GM08714 (cell line): ENCODE measurements around the gene PLBD2.

ENCODE experiments used
- H3K4me3 ChIP-seq: fragments of 200-500 bp; sonication (Bioruptor generic); 2 replicates; pipeline ENCODE4 v1.5.1; 2014; ENCODE audit warnings: mild to moderate bottlenecking, low read length, inconsistent platforms
- ZNF274 ChIP-seq: IDR thresholded peaks from 2 replicates; pipeline ENCODE4 v1.6.1; 2012; ENCODE audit warnings: mild to moderate bottlenecking, low read depth, low read length

The PLBD2 gene

DNA sequence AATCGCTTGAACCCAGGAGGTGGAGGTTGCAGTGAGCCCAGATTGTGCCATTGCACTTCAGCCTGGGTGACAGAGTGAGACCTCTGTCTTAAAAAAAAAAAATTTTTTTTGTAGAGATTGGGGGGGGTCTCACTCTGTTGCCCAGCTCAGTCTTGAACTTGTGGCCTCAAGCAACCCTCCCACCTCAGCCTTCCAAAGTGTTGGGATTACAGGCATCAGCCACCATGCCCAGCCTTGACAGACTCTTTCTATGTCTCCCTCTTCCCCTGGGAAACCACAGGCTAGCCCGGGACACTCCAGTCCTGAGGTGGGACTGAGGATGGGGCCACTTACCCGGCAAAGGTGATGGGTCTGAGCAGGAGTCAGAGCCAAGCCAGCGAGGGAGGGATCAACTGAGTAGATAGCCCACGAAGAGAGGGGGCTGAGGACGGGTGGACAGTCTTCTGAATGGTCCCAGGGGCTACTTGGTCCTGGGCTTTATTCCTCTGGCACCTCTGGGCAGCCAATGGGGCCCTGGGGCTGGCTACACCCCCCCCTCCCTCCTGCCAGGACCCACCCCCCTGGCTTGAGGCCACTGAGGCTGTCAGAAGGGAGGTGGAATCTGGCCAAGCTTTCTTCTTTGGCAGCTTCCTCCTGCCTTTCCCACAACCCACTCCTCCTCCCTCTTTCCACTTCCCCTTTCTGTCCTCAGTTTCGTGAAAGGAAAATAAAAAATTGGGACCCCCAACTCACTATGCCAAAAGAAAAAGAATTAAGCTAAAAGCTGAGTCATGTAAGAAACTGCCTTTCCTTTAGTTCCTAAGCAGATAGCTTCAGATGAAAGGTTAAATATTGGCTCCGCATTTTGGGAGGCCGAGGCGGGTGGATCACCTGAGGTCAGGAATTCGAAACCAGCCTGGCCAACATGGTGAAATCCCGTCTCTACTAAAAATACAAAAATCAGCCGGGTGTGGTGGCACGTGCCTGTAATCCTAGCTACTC lies 45.3 kb downstream of the PLBD2 start, which contains the start of gene SDS:
Gene SDS (minus strand): TSS at position 453 of the 981 bp plus-strand sequence. CDS start 4,179 bp downstream, outside the sequence.
- no peak within 1 kb of the TSS for H3K4me3 ChIP-seq
- TF ChIP-seq ZNF274: no peak

DNA sequence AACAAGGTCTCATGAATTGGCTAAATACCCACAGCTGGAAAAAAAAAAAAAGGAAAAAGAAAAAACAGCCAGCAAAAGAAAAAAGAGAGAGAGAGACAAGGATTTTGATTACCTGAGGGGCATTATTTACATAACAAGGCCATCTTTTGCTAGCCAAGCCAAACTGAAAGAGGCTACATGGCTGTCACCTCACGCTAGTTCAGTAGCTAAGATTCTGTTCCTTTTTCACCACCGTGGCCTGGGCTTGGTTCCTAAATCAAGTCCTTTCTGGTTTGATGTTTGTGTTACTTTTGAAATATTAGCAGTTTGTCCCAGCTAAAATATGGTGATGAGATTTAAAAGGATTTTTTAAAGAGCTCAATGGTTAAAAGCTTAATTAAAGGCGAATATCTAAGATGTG lies 47.3 kb downstream of the PLBD2 start:
- H3K4me3 ChIP-seq: no peak overlapping the region
- TF ChIP-seq ZNF274: no peak

DNA sequence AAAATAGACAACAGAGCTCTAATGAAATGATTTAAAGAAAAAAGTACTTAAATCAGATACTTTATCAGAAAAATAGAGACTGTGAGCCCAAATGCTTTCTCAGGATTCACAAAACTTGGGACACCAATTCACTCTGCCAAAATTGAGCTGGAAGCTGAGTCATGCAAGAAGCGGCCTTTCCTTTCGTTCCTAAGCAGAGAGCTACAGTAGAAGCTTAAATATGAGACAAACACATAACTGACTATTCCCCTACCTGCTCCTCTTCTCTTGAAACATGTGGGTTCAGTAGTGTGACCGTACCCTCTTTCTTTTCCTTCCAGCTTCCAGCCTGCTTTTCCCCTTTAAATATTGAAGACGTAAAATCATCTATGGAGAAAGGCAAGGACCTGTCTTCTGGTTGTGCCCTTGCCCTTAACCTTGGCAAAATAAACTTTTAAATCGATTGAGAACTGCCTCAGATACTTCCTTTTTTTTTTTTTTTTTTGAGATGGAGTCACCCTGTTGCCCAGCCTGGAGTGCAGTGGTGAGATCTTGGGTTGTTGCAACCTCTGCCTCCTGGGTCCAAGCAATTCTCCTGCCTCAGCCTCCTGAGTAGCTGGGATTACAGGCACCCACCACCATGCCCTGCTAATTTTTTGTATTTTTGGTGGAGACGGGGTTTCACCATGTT lies 49.7 kb downstream of the PLBD2 start:
- no peak overlapping the region for H3K4me3 ChIP-seq
- TF ChIP-seq ZNF274: no peak

DNA sequence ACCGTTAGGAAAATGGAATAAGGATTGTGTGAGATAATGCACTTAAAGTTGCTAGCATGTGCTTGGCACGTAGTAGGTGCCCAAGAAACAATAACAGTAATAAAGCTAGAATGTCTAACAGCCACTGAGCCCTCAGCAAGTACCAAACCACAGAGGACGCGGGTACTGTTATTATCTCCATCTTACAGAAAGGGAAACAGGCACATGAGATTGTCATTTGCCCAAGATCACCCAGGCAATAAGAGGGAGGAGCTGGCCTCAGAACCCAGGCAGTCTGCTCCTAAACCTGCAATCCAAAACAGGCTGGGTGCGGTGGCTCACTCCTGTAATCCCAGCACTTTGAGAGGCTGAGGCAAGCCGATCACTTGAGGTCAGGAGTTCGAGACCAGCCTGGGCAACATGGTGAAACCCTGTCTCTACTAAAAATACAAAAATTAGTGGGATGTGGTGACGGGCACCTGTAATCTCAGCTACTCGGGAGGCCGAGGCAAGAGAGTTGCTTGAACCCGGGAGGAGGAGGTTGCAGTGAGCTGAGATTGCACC lies 50.4 kb downstream of the PLBD2 start:
- no peak for TF ChIP-seq ZNF274
- no peak overlapping the region for H3K4me3 ChIP-seq

DNA sequence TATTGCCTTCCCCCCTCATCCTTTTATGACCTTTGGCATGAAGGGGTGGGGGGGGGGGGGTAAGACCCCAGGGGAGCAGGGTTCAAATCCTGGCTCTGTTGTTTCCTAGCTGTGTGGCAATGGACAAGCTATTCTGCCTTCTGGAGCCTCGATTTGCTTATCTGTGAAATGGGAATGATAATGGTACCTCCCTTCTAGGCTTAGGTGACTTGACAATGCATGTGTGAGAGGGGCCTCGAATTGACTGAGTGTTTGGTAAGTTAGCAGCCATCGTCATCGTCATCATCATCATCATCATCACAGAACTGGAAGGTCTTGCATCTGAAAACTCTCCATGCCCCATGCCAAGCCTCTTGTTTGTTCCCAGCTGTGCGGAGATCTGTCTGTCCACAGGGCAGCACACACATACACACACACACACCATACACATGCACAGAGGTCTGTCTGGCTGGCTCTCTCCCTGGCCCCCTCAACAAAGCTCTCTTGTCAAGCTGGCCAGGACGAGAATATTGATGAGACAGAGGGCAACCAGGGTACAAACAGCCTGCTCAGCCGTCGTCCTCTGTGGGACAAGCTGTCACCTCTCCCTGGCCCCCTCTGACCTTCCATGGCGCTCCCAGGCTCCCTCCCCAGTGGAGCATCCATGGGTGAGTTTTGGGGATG lies 51.2 kb downstream of the PLBD2 start:
- TF ChIP-seq ZNF274: no peak
- no peak overlapping the region for H3K4me3 ChIP-seq

DNA sequence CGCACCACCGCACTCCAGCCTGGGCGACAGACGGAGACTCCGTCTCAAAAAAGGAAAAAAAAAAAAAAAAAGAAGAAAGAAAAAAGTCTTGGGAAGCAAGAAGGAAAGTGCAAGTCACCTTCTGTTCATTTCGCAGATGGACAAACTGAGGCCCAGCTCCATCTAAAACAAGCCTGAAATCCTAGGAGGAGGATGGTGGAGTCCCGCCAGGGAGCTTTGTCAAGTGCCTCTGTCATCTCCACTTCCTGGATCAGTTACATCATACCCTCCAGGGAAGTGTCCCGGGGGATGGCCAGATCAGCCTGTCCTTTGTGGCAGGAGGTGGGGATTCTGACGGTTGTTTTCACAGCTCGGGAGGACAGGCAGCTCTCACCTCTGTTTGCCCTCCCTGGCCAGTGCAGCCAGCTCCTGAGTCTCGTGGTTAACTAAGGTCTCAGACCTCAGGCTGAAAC lies 55.1 kb downstream of the PLBD2 start:
- H3K4me3 ChIP-seq: no peak overlapping the region
- TF ChIP-seq ZNF274: no peak

DNA sequence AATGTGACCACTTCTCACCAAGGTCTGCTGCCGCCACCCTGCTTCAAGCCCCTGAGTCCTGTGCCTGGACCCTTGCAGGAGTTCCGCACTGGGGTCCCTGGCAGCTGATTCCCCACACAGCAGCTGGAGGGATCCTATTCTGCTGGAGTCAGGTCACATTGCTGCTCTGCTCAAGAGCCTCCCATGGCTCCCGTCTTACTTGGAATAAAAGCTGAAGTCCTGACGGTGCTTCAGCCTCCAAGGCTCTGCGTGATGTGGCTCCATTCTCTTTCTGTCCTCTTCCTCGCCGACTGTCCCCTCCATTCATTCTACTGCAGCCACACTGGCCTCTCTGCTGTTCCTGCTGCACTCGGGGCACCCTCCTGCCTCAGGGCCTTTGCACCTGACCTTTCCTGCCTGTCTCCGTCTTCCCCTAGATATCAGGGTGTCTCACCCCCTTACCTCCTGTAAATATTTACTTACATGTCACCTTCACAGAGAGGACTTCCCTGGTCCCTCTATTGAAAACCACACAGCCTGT lies 56.2 kb downstream of the PLBD2 start:
- no peak for TF ChIP-seq ZNF274
- no peak overlapping the region for H3K4me3 ChIP-seq

DNA sequence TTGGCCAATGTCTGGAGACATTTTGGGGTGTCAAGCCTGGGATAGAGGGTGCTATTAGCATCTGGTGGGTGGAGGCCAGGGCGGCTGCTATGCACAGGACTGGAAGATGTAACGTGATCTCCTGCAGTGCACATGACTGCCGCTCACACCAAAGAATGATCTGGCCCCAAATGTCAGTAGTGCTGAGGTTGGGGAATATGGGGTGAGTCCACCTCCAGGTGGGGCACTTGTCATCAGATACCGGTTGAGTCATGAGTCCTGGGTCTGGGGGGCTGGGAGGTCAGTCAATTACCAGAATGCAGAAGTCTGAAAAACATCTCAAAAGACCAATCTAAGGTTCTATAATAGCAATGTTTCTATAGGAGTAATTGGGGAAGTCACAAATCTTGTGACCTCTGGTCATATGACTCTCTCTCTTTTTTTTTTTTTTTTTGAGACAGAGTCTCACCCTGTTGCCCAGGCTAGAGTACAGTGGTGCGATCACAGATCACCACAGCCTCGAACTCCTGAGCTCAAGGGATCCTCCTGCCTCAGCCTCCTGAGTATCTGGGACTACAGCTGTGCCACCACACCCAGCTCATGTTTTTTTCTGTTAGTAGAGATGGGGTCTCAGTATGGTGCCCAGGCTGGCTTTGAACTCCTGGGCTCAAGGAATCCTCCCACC lies 57.8 kb downstream of the PLBD2 start:
- no peak for TF ChIP-seq ZNF274

DNA sequence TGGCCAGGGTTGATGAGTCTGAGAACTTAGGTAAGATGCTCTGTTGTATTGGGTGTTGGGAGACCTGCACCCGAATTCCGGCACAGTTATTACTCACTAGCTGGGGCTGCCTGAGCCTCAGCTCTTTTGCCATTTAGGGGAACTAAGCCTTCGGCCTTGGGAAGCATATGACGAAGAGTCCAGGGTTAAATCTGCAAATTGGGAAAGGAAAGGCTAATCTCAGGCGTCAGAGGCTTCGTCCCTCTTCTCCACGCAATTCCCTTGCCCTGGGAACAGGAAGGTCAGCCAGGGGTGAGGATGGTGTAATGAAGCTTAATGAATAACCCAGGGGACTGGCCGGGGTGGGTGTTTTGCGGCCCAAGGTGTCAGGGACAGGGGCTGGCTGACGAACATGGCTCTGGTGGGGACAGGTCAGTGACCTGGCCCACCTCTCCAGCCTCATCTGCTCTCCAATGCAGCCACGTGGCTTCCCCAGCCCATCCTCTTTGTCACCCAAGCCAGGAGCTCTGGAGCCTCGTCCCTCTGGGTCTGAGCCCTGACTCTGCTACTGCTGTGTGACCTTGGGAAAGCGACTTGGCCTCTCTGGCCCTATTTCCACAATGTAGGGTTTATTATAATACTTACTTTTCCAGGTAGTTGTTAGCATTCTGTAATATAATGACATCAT lies 60.0 kb downstream of the PLBD2 start:
- TF ChIP-seq ZNF274: no peak
- no peak overlapping the region for H3K4me3 ChIP-seq

More for the DNA sequence above, 57.8 kb downstream of the PLBD2 start:
- H3K4me3 ChIP-seq: no peak overlapping the region

DNA sequence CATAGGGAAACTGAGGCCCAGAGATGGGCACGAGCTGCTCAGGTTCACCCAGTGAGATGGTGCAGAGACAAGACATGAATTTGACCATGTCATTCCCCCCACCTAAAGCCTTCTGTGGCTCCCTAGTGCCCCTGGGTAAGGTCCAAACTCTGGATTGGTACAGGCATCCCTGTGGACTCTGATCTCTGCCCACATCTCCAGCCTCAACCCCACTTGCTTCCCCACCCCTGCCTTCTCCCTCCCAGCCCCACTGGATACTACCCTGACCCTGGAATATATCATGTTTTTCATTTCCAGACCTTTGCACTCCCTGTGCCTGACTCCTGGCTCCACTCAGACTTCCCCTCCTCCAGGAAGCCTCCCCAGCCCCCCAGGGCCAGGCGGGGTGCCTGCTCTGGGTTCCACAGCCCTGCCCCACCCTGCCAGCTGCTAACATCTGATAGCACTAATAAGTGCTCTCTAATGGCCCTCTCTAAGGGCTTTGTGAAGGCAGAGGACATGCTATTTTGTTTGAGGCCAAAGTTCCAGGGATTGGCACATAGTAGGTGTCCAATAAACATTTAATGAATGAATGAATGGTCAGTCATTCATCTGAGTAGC lies 62.7 kb downstream of the PLBD2 start:
- no peak overlapping the region for H3K4me3 ChIP-seq
- TF ChIP-seq ZNF274: no peak

DNA sequence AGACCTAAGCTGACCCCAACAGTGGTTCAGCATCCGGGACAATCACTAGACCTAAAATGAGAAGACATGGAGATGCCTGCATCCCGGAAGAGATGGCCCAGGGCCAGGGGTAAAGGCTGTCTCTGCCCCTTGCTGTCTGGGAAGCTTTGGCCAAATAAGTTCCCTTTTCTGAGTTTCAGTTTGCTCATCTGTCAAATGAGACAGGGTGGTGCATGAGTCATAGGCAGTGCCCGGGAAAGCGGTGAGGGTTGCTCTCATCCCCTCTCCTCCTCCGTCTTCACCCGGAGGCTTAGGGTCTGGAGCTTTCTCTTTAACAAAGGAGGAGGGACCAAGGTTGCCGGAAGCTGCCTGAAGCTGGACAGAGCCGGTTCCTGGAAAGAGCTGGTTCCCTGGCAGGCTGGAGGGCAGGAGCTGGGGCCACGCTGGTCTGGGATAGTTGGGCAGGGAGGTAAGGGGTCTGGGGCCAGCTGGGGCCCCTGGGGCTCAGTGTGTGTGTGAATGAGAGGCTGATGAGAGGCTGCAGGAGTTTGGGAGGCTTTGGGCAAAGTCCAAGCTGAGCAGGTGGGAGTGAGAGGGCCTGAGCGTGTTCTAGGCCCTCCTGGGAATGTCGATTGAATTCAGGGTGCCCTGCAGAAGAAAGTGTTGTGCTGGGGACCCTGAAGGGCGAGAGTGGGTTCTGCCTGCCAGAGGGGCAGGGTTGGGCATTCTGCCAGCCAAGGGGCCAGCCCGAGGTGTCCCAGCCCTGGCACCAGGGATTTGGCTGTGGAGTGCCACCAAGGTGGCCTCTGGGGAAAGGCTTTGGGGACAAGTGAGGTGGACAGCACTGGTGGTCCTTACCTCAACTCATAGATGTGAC lies 63.9 kb downstream of the PLBD2 start, which contains the start of gene SDSL:
Gene SDSL (plus strand): TSS at position 351 of the 856 bp plus-strand sequence. CDS start 5,603 bp downstream, outside the sequence.
- peak within 1 kb of the TSS; percentile 71; the same call in 1 of the 2 replicates for H3K4me3 ChIP-seq
- TF ChIP-seq ZNF274: no peak
